KMS-11 (cell line): Measurements from ENCODE around the gene ALDH1L2.

ENCODE experiments used
- H2AFZ ChIP-seq: fragments of 200-600 bp; sonication (generic); 2 replicates; pipeline ENCODE4 v1.6.1; 2016; ENCODE audit warnings: antibody characterized with exemption, mixed run types, low read depth
- H3K27ac ChIP-seq: fragments of 200-600 bp; sonication (generic); 2 replicates; pipeline ENCODE4 v1.6.1; 2016; ENCODE audit warnings: mild to moderate bottlenecking, mixed run types
- H3K27me3 ChIP-seq: fragments of 200-600 bp; sonication (generic); 2 replicates; pipeline ENCODE4 v1.6.1; 2017; ENCODE audit warnings: mild to moderate bottlenecking, low read depth, mixed run types, moderate library complexity; ENCODE audit not compliant: insufficient read depth
- H3K36me3 ChIP-seq: fragments of 200-600 bp; sonication (generic); 2 replicates; pipeline ENCODE4 v1.6.1; 2017; ENCODE audit warnings: mild to moderate bottlenecking, mixed run types; ENCODE audit not compliant: insufficient read depth
- H3K4me1 ChIP-seq: fragments of 200-600 bp; sonication (generic); 2 replicates; pipeline ENCODE4 v1.6.1; 2016; ENCODE audit warnings: mild to moderate bottlenecking, low read depth, mixed run types; ENCODE audit not compliant: poor library complexity, severe bottlenecking
- H3K4me2 ChIP-seq: fragments of 200-600 bp; sonication (generic); 2 replicates; pipeline ENCODE4 v1.7.0; 2016; ENCODE audit warnings: mild to moderate bottlenecking, mixed run types
- H3K4me3 ChIP-seq: fragments of 200-600 bp; sonication (generic); IDR thresholded peaks from 2 replicates; pipeline ENCODE4 v1.6.1; 2017; ENCODE audit warnings: low read depth, low read length, mixed read lengths; ENCODE audit not compliant: insufficient read depth
- H3K79me2 ChIP-seq: fragments of 200-600 bp; sonication (generic); 2 replicates; pipeline ENCODE4 v1.6.1; 2016; ENCODE audit warnings: low read depth, mixed run types; ENCODE audit not compliant: insufficient read depth
- H3K9ac ChIP-seq: fragments of 200-600 bp; sonication (generic); 2 replicates; pipeline ENCODE4 v1.6.1; 2016; ENCODE audit warnings: mild to moderate bottlenecking, mixed run types
- H4K20me1 ChIP-seq: fragments of 200-600 bp; sonication (generic); 2 replicates; pipeline ENCODE4 v1.6.1; 2016; ENCODE audit warnings: mild to moderate bottlenecking, mixed run types; ENCODE audit not compliant: insufficient read depth
- TF ChIP-seq, protein P1 (sequence below): fragments of 200-600 bp; sonication (generic); conservative IDR thresholded peaks from 2 replicates; pipeline ENCODE4 v1.6.1; 2017; ENCODE audit warnings: low read depth, mild to moderate bottlenecking, antibody characterized with exemption, low read length, moderate library complexity, mixed read lengths

The ALDH1L2 gene

DNA sequence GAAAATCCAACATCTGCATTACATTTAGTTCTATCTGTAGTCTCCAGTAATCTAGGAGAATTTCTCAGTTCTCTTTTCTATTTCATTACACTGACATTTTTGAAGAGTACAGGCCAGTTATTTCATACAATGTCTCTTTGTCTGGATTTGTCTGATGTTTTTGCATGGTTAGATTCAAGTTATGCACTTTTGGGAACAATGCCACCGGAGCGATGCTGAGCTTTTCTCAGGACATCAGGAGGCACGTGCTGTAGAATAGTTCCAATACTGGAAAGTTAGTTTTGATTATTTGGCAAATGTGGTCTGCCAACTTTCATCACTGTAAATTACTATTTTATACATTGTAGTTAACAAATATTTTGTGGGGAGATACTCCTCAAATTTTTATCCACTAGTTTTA lies 43.1 kb downstream of the ALDH1L2 start:
- Histone ChIP-seq H3K27me3 (no peaks in the 10 kb centered on the region), H3K4me2 (no peak overlapping the region), H3K4me3 (no peak overlapping the region), H3K9ac (no peak overlapping the region), H3K36me3 (no peaks in the 10 kb centered on the region), H3K79me2 (no peaks in the 10 kb centered on the region), H3K27ac (no peak overlapping the region), H4K20me1 (no peaks in the 10 kb centered on the region), H3K4me1 (no peaks in the 10 kb centered on the region), H2AFZ (no peak overlapping the region)
- TF ChIP-seq, protein P1, sequence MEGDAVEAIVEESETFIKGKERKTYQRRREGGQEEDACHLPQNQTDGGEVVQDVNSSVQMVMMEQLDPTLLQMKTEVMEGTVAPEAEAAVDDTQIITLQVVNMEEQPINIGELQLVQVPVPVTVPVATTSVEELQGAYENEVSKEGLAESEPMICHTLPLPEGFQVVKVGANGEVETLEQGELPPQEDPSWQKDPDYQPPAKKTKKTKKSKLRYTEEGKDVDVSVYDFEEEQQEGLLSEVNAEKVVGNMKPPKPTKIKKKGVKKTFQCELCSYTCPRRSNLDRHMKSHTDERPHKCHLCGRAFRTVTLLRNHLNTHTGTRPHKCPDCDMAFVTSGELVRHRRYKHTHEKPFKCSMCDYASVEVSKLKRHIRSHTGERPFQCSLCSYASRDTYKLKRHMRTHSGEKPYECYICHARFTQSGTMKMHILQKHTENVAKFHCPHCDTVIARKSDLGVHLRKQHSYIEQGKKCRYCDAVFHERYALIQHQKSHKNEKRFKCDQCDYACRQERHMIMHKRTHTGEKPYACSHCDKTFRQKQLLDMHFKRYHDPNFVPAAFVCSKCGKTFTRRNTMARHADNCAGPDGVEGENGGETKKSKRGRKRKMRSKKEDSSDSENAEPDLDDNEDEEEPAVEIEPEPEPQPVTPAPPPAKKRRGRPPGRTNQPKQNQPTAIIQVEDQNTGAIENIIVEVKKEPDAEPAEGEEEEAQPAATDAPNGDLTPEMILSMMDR: no peak

DNA sequence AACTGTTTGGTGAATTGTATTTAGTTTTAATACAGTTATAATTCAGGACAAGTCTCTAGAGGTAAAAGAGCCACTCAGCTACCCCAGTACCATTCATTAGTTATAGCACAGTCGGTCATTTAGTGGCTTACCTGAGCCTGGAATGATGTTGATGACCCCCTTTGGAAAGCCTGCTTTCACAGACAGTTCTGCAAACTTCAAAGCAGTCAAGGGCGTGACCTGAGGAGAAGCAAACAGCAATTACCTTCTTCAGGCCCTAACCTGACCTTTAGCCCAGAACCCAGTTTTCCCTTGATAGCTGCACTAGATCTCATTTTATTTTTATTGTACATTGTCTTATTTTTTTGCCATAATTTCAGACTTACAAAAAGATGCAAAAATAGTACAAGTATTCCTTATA lies 43.8 kb downstream of the ALDH1L2 start:
- no peak overlapping the region for H3K4me3 ChIP-seq
- no peaks in the 10 kb centered on the region for H3K27me3 ChIP-seq
- no peak overlapping the region for H3K4me2 ChIP-seq
- H3K36me3 ChIP-seq: no peaks in the 10 kb centered on the region
- H3K27ac ChIP-seq: no peak overlapping the region
- TF ChIP-seq, protein P1: no peak
- H3K79me2 ChIP-seq: no peaks in the 10 kb centered on the region
- no peaks in the 10 kb centered on the region for H3K4me1 ChIP-seq
- no peak overlapping the region for H2AFZ ChIP-seq
- H3K9ac ChIP-seq: no peak overlapping the region
- H4K20me1 ChIP-seq: no peaks in the 10 kb centered on the region

DNA sequence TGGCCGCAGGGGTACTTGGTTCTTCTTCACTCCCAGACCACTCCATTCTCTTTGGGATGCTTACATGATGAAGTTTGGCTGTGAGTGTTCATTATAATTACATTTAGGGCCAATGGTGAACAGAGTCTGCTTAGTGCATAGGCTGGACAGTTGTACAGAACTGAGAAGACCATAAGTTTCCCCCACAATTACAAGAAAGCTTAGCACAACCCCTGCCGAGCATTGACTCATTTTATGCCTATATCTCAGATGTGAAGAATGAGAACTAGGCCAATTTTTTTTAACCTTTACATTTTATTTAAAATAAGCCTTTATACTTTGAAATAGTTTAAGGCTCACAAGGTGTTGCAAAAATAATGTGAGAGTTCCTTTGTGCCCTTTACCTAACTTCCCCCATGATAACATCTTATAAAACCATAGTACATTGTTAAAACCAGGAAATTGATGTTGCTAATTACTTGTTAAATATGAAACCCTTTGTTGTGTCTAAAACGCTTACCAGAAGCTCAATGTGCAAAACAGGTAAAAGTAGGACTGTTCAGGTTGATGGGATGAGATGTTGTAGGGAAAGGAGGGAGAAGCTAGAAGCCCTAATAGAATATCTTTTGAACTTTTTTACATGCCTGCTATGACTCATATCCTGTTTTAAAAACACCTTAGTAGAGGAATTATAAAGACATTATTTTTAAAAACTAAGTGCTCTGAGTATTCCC lies 47.2 kb downstream of the ALDH1L2 start:
- Histone ChIP-seq H3K4me1 (peaks cover 19% of the 10 kb centered on the region), H3K27ac (no peak overlapping the region), H3K36me3 (no peaks in the 10 kb centered on the region), H3K4me2 (no peak overlapping the region), H3K9ac (no peak overlapping the region), H3K79me2 (no peaks in the 10 kb centered on the region), H2AFZ (no peak overlapping the region), H3K27me3 (no peaks in the 10 kb centered on the region), H3K4me3 (no peak overlapping the region), H4K20me1 (no peaks in the 10 kb centered on the region)
- TF ChIP-seq, protein P1: no peak

DNA sequence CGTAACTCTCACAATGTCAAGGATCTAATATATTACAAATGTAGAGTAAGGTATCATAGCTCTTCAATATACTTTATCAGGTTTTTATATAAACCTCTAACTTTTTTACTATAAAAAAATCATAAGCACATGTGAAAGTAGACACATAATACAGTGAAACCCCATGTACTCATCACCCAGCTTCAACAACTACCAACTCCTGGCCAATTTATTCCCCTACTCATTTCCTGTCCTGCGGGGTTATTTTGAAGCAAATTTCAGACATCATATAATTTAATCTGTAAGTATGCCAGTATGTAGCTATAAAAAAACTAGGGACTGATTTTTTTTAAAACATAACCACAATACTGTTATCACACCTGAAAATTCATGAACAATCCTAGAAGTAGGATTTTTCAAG lies 50.4 kb downstream of the ALDH1L2 start:
- TF ChIP-seq, protein P1: no peak

More for the DNA sequence above, 50.4 kb downstream of the ALDH1L2 start:
- H3K27me3 ChIP-seq: no peaks in the 10 kb centered on the region
- peaks cover 44% of the 10 kb centered on the region for H3K4me1 ChIP-seq
- no peak overlapping the region for H2AFZ ChIP-seq
- no peak overlapping the region; the same call in 1 of the 2 replicates for H3K4me2 ChIP-seq
- no peaks in the 10 kb centered on the region for H3K36me3 ChIP-seq
- H3K4me3 ChIP-seq: no peak overlapping the region
- H3K79me2 ChIP-seq: no peaks in the 10 kb centered on the region
- H3K9ac ChIP-seq: no peak overlapping the region
- no peak overlapping the region for H3K27ac ChIP-seq
- H4K20me1 ChIP-seq: no peaks in the 10 kb centered on the region
